ENCODE data around the gene GSTP1.
"Not testable (repeated sequence)": the region's sequence is repeated elsewhere in the genome, so short reads cannot be mapped to it uniquely, and the experiment has no call there.

Gene GSTP1

GRCh38 chr11:67564230-67564629, 19.4 kb upstream of the GSTP1 start:
- DNase-seq, result no peak

DNA sequence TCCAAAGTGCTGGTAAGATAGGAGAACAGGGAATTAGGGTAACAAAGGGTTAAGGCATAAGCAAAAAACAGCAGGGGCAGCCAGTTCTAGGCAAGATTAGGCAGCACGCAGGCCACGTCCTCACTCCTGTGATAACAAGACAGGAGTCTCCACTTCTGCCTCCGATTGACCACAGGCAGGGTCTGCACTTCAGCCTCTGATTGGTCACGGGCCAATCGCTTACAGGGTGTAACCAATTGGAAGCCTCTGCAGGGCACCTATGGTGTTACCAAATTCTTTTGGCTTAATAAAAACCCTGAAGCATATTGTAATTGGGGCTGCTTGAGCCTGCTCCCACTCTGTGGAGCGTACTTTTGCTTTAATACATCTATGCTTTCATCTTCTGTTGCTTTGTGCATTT, 12.2 kb upstream of the GSTP1 start:
- no peak for DNase-seq

GRCh38 chr11:67572305-67572704, 11.3 kb upstream of the GSTP1 start:
- no peak for DNase-seq

- DNase-seq, result no peak
These were observed 10.7 kb upstream of the GSTP1 start for GRCh38 chr11:67572747-67573419.

DNA sequence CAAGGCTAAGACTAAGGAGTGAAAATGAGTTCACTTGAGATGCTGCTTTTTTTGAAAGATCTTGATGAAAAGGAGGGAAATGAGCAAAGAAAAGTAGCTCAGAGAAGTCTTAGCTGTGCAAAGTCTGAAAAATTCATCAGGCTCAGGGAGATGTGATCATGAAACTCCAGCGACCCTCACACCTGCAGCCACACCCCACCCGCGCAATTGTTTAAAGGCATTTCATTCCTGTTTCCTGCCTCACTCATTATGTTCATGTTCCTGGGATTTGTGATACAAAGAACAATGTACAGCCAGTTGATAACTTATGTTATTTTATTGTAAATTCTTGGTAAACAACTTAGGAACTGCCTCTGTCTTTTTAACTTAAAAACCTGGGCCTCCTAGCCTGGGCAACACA, 8.7 kb upstream of the GSTP1 start:
- no peak for DNase-seq

- no peak for DNase-seq
These were observed 6.7 kb upstream of the GSTP1 start for GRCh38 chr11:67576735-67577475.

DNA sequence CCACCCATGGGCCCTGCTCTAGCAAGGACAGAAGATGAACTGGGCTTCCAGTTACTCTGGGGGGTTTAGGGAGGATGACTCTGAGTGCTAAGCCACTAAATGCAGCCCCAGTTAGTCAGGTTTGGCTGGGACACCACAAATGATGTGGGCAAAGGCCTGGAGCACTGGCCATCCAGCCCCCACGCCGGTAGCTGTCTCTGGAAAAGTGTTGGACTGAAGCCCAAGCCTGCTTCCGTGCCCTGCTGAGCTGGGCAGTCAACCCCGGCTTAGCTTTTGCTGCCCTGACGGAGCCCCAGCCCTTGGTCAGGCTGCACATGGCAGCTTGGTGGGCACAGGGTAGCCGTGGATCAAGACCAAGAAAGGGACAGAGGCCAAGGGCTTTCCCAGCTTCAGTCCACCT, 5.7 kb upstream of the GSTP1 start:
- no peak for DNase-seq

- DNase-seq, result no peak
These were observed 2.1 kb upstream of the GSTP1 start for GRCh38 chr11:67581469-67581868.

- DNase-seq, result no peak
These were observed 1.6 kb upstream of the GSTP1 start for GRCh38 chr11:67582011-67582410.

GRCh38 chr11:67584205-67584880, 731 bp downstream of the GSTP1 start:
- DNase-seq, result no peak

DNA sequence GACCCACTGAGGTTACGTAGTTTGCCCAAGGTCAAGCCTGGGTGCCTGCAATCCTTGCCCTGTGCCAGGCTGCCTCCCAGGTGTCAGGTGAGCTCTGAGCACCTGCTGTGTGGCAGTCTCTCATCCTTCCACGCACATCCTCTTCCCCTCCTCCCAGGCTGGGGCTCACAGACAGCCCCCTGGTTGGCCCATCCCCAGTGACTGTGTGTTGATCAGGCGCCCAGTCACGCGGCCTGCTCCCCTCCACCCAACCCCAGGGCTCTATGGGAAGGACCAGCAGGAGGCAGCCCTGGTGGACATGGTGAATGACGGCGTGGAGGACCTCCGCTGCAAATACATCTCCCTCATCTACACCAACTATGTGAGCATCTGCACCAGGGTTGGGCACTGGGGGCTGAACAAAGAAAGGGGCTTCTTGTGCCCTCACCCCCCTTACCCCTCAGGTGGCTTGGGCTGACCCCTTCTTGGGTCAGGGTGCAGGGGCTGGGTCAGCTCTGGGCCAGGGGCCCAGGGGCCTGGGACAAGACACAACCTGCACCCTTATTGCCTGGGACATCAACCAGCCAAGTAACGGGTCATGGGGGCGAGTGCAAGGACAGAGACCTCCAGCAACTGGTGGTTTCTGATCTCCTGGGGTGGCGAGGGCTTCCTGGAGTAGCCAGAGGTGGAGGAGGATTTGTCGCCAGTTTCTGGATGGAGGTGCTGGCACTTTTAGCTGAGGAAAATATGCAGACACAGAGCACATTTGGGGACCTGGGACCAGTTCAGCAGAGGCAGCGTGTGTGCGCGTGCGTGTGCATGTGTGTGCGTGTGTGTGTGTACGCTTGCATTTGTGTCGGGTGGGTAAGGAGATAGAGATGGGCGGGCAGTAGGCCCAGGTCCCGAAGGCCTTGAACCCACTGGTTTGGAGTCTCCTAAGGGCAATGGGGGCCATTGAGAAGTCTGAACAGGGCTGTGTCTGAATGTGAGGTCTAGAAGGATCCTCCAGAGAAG, 1.6 kb downstream of the GSTP1 start:
- DNase-seq, result no peak

DNA sequence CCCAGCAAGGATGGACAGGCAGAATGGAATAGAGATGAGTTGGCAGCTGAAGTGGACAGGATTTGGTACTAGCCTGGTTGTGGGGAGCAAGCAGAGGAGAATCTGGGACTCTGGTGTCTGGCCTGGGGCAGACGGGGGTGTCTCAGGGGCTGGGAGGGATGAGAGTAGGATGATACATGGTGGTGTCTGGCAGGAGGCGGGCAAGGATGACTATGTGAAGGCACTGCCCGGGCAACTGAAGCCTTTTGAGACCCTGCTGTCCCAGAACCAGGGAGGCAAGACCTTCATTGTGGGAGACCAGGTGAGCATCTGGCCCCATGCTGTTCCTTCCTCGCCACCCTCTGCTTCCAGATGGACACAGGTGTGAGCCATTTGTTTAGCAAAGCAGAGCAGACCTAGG, 2.3 kb downstream of the GSTP1 start:
- no peak for DNase-seq

- DNase-seq, result no peak
These were observed 3.1 kb downstream of the GSTP1 start for GRCh38 chr11:67586568-67587250.

DNA sequence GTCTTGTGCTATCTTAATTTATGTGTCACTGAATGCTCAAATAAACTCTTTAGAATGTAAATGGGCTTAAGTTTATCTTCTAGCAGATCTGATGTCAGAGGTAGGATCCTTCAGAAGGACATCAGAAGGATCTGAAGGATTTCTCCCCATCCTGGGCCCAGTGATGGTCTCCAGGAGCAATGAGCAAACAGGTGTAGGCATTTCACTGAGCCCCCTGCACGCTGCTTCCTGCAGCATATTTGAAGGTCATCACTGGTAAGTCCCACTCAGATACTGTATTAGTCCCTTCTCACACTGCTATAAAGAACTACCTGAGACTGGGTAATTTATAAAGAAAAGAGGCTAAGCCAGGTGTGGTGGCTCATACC, 4.5 kb downstream of the GSTP1 start:
- DNase-seq, result no peak

GRCh38 chr11:67588899-67589415, 5.3 kb downstream of the GSTP1 start:
- not testable (repeated sequence) for DNase-seq

DNA sequence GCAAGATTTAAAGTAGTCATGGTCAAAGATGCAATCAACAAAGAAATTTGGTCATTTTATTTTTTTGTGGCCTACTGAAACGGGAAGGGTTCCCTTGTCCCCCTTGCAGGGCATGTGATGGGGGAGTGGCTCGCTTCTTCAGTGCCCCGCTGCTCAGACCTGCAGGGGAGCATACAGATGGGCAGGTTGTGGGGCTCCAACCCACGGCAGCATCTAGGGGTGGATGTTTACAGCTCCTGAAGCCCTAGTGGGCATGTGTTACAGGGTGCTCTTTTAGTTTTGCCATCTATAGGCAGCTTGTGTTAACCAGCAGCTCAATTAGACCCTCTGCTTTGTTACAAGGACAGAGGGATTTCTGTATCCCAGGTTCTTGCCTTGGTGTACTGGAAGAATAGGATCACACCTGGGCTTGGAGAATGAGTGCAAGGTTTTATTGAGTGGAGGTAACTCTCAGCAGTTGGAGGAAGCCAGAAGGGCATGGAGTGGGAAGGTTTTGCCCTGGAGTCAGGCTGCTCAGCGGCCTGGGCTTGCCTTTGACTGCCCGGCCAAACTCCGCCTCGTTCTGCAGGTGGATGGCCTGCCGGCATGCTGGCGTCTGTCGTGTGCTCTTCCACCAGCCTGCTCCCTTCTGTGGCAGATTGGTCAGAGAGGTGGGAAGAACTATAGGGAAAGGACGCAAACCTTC, 9.4 kb downstream of the GSTP1 start:
- DNase-seq, result no peak

DNA sequence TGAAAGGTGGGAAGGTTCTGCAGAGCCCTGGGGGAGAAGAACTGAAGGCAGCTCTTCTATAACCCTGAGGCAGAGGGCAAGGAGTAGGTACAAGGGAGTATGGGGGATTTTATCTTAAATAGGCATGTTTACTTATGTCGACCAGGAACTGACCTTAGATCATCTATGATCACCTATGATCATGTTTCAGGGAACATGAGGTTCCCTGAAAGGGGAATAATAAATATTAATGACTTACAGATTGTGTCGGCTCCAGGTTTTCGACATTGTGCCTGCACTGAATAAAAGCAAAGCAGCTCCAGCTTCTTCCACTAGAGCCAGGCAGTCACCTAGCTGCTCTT, 9.9 kb downstream of the GSTP1 start:
- DNase-seq, result no peak

- DNase-seq, result no peak
These were observed 10.9 kb downstream of the GSTP1 start for GRCh38 chr11:67594480-67594879.

DNA sequence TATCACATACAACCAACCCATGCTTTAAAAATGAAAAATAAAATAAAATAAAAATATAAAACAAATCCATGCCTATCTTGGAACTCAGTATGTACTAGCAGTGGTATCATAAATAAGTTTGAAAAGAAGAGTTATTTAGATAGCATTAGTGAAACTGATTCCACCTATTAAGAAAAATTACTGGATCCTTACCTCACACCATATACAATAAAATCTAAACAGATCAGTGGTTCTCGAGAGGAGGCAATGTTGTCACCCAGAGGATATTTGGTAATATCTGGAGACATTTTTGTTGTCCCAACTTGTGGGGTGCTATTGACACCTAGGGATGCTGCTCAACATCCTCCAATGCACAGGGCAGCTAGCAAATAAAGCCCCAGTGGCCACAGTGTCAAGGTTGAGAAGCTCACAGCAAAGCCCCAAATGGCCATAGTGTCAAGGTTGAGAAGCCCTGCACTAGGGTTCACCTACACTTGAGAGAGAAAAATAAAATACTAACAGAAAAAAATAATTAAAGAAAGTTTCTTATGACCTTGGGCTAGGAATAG, 13.2 kb downstream of the GSTP1 start:
- no peak for DNase-seq

DNA sequence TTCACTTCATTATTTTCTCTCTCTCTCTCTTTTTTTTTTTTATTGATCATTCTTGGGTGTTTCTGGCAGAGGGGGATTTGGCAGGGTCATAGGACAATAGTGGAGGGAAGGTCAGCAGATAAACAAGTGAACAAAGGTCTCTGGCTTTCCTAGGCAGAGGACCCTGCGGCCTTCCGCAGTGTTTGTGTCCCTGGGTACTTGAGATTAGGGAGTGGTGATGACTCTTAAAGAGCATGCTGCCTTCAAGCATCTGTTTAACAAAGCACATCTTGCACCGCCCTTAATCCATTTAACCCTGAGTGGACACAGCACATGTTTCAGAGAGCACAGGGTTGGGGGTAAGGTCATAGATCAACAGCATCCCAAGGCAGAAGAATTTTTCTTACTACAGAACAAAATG, 13.8 kb downstream of the GSTP1 start:
- DNase-seq, result not testable (repeated sequence)

DNA sequence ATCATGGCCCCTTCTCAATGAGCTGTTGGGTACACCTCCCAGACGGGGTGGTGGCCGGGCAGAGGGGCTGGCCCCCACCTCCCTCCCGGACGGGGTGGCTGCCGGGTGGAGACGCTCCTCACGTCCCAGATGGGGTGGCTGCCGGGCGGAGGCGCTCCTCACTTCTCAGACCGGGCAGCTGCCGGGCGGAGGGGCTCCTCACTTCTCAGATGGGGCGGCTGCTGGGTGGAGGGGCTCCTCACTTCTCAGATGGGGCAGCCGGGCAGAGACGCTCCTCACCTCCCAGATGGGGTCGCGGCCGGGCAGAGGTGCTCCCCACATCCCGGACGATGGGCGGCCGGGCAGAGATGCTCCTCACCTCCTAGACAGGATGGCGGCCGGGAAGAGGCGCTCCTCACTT, 14.4 kb downstream of the GSTP1 start:
- DNase-seq, result not testable (repeated sequence)
